Liver (tissue), 3 donors: ENCODE measurements around the gene GABRR3.

Experiments
- CTCF ChIP-seq: fragments of 150-350 bp; IDR thresholded peaks from 2 replicates; pipeline ENCODE4 v1.5.1; 2017; ENCODE audit warnings: improper control_type of control experiment, low read depth, low read length; ENCODE audit not compliant: missing input control
- EGR1 ChIP-seq, 2 donors: IDR thresholded peaks; 2 replicates each; pipeline ENCODE4 v1.6.1; 2016 to 2018; ENCODE audit warnings: antibody characterized with exemption in 2 of 2, low read depth in 2 of 2
- TF ChIP-seq, protein P1 (sequence below): IDR thresholded peaks from 2 replicates; pipeline ENCODE4 v1.6.1; 2016; ENCODE audit warnings: antibody characterized with exemption
- TF ChIP-seq, protein P2 (sequence below): IDR thresholded peaks from 2 replicates; pipeline ENCODE4 v1.6.1; 2016; ENCODE audit warnings: antibody characterized with exemption, mild to moderate bottlenecking
- donor health status: healthy.
- donor health status: healthy.

DNA sequence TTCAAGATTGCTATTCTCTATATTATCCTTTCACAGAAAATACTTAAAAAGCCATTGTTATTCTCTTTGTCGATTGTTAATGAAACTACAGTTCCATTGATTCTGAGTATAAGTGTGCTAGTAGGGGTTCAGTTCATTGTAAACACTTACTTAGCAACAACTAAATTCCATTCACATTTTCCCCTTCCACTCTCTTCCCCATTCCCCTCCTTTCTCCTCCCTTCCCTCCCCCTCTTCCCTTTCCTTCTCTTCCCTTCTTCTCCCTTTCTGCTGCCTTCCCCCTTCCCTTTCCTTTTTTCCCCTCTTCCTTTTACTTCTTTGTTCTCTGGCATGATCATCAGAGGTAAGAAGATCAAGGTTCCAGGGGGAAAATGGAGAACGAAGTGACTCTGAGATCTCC is 41.6 kb downstream of the GABRR3 start:
- no peak for TF ChIP-seq CTCF
- TF ChIP-seq, protein P1, sequence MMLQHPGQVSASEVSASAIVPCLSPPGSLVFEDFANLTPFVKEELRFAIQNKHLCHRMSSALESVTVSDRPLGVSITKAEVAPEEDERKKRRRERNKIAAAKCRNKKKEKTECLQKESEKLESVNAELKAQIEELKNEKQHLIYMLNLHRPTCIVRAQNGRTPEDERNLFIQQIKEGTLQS = no peak
- TF ChIP-seq, protein P2, sequence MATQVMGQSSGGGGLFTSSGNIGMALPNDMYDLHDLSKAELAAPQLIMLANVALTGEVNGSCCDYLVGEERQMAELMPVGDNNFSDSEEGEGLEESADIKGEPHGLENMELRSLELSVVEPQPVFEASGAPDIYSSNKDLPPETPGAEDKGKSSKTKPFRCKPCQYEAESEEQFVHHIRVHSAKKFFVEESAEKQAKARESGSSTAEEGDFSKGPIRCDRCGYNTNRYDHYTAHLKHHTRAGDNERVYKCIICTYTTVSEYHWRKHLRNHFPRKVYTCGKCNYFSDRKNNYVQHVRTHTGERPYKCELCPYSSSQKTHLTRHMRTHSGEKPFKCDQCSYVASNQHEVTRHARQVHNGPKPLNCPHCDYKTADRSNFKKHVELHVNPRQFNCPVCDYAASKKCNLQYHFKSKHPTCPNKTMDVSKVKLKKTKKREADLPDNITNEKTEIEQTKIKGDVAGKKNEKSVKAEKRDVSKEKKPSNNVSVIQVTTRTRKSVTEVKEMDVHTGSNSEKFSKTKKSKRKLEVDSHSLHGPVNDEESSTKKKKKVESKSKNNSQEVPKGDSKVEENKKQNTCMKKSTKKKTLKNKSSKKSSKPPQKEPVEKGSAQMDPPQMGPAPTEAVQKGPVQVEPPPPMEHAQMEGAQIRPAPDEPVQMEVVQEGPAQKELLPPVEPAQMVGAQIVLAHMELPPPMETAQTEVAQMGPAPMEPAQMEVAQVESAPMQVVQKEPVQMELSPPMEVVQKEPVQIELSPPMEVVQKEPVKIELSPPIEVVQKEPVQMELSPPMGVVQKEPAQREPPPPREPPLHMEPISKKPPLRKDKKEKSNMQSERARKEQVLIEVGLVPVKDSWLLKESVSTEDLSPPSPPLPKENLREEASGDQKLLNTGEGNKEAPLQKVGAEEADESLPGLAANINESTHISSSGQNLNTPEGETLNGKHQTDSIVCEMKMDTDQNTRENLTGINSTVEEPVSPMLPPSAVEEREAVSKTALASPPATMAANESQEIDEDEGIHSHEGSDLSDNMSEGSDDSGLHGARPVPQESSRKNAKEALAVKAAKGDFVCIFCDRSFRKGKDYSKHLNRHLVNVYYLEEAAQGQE = no peak
- TF ChIP-seq EGR1 (IDR thresholded peaks at IDR 0.05; ENCODE audit: low read depth in 2 of 2) = no peak
